Mucosa of gallbladder (tissue), 1 donor: ENCODE data around the gene TSC22D3. TPM values are rescaled to one million over a fixed set of nuclear protein-coding genes. Genes with fewer than 3 reads are reported as not detected.
A peak's percentile ranks its signal among the peaks of the same experiment; 100 is the strongest.
"Not testable (repeated sequence)": the region's sequence is repeated elsewhere in the genome, so short reads cannot be mapped to it uniquely, and the experiment has no call there.

Source experiments
- DNase-seq: peaks from one replicate; pipeline ENCODE4 v3.0.0-alpha.2; 2020; ENCODE audit warnings: low spot score
- total RNA-seq: library from RNA; stranded (reverse); gene quantifications from one replicate; pipeline ENCODE4 v1.2.1, GENCODE V29; 2021
- donor health status: DM: no; HTN: no; CAD: no.

TSC22D3 gene
- total RNA-seq, 1 donor from 2014 or later: 218 TPM

DNA sequence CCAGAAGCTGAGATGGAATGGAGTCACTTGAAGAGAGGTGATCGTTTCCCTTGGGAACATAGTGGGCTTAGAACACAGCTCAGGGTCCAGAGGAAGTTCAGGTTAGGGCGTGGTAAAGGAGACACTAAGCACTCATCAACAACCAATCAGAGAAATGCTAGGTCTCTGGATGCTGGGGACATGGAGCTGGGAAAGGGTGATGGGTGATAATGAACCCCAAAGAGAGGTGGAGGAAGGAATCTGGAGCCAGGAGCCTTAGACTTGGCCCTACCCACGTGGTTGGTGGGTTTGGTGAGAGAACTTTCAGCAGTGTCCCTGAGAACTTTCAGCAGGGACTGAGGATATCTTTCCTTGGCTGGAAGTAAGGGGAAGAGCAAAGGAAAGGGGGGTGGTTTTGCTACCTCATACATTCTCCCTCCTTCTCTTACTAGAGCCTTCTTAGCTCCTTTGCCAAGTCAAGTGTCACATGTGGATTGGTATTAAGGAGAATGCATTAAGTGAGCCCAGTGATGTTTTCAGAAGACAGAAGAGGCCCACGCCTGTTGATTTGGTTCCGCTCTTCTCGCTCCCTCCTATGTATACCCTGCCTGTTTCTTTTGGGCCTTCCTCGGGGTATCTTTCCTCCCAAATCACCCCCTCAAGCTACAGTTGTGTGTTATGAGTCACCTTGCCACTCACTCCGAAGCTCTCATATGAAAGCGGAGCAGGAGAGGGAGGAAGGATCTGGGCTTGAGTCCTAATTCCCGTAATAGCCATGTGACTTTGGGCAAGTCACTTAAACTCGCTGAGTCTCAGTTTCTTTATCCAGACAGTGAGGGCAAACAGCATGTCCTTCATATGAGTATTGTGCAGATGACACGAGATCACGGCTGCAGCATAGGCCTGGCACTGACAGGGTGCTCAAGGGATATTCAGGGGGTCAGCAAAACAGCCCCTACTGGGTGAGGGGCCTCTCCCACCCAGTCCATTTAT is 63.1 kb downstream of the TSC22D3 start:
- DNase-seq: no peak

DNA sequence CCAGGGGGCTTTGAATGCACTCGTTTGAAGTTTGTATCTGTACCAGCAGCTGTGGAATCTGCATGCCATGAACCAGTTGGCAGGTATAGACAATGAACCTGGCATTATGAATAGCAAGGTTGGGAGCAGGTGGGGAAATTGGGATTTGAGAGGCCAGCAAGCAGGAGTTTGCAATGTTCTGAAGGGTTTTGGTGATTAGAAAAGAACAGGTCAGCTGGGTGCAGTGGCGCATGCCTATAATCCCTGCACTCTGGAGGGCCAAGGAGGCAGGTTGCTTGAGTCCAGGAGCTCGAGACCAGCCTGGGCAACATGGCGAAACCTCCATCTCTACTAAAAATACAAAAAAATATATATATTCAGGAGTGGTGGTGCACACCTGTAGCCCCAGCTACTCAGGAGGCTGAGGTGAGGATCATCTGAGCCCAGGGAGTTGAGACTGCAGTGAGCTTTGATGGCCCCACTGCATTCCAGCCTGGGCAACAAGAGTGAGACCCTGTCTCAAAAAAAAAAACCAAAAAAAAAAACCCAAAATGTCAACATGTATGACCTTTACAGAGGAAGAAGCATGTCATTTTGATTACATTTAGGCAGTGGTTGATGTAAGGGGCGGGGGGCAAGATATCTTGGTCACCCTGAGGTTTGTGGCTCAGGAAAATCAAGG is 63.9 kb downstream of the TSC22D3 start:
- DNase-seq: no peak

DNA sequence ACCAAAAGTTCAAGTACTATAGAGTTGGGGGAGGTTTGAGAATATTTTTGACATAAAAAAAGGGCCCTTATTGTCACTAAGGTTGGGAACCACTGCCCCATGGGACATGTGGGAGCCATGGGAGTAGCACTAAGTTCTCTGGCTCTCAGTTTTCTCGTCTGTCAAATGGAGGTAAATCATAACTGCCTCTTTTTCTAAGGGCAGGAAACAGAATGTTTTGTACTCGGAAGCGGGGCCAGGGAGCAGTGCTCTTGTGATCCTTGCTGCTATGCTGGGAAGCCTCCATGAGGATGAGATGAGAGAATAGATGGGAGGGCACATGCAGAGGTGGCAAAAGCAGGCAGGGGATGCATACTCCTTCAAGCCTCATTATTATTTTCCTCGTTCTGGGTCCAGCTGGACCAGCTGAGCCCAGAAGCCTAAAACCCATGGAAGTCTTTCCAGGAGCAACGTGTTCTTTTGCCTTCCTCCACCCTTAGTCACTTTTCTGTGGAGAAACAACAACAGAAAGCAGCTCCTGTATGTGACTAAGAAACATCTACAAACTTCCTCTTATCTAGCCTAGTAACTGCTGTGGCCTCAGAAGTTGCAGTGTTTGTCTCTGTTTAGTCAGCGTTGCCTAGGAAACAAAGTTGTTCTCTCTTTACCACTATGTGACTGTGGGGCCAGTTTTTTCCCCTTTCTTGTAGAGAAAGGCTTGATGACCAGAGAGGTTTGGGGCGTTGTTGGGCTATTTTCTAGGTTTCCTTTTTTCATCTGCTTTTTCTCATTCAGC is 64.8 kb downstream of the TSC22D3 start:
- peak; percentile 66 for DNase-seq

DNA sequence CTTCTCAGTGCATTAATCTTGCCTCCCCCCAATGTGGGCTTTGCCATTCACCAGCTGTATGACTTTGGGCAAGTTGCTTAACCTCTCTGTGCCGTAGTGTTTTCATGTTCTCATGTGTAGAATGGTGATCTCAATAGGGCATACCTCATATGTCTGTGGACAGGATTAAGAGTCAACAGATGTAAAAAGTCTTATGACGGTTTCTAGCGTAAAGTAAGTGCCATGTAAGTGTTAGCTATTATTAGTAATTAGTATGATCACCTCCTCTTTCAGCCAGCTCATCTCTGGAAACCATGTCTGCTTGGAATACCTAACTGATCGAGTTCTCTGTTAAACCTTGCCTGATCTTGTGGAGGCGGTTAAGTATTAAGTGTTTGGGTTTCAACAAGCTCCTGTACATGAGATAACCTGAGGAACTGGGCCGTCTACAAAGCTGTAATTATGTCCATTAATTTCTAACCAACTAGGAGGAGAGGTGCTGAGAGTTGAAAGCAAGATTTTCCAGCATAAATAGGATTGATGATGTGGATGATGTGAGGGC is 66.3 kb downstream of the TSC22D3 start:
- no peak for DNase-seq

DNA sequence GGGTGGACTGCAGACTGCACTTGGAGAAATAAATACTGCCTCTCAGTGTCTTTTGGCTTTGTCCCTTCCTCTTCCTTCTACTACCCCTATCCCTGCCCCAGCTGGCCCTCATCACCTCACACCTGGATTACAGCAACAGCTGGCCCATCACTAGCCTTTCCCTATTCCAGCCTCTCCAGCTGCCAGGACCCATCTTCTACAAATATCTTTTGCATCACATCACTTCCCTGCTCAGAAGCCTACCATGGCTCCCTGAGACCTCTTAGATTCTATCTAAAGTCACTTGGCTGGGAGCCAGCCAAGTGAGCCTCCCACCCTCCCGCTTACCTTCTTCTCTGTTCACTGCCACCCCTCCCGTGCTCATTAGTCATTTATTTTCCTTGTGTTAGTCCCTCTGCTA is 66.8 kb downstream of the TSC22D3 start:
- no peak for DNase-seq

DNA sequence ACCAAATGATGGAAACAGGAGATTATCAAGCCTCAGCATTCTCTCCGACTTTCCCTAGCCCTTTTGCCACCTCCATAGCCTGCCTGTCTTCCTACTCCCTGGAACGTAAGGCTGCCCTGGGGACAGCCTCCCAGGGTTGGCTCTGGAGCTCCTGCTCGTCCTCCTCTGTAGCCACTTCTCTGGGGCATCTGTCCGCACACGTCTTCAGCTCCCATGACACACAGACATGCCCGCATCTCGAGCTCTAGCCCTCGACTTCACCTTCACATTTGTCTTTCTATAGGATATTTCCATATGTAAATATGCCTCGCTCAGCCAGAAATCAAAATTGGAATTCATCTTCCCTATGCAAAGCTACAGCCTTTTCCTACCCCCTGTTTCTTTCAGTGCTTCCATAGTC is 67.7 kb downstream of the TSC22D3 start:
- DNase-seq: no peak

- no peak for DNase-seq
Observed at GRCh38 chrX:107706309-107706708, 69.3 kb downstream of the TSC22D3 start.

- no peak for DNase-seq
Observed at GRCh38 chrX:107704587-107704986, 71.0 kb downstream of the TSC22D3 start.

- DNase-seq: no peak
Observed at GRCh38 chrX:107704181-107704580, 71.4 kb downstream of the TSC22D3 start.

- DNase-seq: no peak
Observed at GRCh38 chrX:107701493-107702121, 74.0 kb downstream of the TSC22D3 start.

GRCh38 chrX:107700790-107701189 is 74.8 kb downstream of the TSC22D3 start:
- no peak for DNase-seq

GRCh38 chrX:107700317-107700774 is 75.2 kb downstream of the TSC22D3 start:
- no peak for DNase-seq

DNA sequence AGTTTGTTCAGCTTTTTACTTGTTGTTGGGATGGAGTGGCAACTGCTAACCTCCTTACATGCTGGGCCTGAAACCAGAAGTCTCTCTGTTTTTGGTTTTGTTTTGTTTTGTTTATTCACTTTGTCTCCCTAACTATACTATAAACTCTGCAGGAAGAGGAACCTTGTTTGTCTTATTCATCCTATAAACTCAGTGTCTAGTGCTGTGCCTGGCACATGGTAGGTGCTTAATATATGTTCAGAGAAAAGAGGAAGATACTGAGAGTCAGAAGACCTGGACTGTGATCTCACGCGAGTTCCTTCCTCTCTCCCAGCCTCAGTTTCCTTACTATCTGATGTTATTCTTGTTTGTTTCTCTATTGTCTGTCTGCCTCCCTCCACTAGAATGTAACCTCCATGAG is 76.0 kb downstream of the TSC22D3 start:
- no peak for DNase-seq

- no peak for DNase-seq
Observed at GRCh38 chrX:107691024-107691448, 84.6 kb downstream of the TSC22D3 start.

GRCh38 chrX:107687445-107687844 is 88.1 kb downstream of the TSC22D3 start:
- no peak for DNase-seq

GRCh38 chrX:107686792-107687191 is 88.8 kb downstream of the TSC22D3 start:
- DNase-seq: no peak

GRCh38 chrX:107686026-107686425 is 89.6 kb downstream of the TSC22D3 start:
- no peak for DNase-seq

DNA sequence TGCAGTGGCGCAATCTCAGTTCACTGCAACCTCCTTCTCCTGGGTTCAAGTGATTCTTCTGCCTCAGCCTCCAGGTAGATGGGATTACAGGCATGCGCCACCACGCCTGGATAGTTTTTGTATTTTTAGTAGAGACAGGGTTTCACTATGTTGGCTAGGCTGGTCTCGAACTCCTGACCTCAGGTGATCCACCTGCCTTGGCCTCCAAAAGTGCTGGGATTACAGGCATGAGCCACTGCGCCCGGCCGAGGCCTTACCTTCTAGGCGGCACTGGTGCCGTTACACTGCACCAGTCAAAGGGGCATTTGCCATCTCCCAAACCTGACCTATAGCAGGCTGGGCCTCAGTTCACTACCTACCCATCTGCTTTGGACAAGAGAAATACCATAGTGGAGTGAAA is 90.0 kb downstream of the TSC22D3 start:
- DNase-seq: not testable (repeated sequence)

DNA sequence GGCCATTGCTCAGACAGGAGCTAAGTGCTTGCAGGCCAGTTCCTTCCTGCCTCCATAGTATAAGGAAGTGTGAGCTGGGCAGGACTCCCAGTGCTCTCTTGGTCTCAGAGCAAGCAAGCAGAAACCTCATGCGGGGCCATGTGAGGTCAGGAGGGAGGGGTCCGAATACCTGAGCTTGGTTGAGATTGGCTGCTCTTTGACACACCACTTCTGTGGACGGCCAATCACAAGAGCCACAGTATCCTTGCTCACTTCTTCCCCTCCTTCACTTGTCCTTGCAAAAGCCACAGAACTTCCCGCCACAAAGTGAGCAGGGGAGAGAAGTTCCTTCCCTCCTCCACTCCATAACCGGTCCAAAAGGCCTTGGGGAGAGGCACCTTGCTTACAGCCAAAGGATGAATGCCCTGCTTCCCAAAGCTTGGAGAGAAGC is 90.6 kb downstream of the TSC22D3 start:
- peak; percentile 88 for DNase-seq

DNA sequence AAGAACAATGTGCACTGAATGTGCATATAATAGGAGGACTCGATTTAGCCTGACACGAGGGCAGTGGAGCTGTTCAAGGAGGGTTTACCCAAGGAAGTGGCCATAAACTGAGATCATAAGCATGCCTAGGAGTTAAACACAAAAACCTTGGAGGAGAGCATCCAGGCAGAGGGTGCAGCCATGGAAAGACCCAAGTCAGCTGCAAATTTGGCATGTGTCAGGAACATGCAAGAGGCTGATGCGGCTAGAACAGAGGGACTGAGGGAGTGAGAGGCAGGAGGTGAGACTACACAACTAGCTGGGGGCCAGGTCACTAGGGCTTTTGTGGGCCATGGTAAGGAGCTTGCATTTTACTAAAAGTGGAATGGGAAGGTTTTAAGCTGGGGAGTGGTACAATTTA is 91.7 kb downstream of the TSC22D3 start:
- DNase-seq: no peak
